Measurements from ENCODE around the gene CHMP4A. TPM values are rescaled to one million over a fixed set of nuclear protein-coding genes. Genes with fewer than 3 reads are reported as not detected.
A peak's percentile ranks its signal among the peaks of the same experiment; 100 is the strongest.

The CHMP4A gene
- polyA plus RNA-seq, 1 donor (not counting 4 experiments of a cell fraction or from before 2014, with no cell fraction given): 54.5 TPM

GRCh38 chr14:24241829-24242443 is 28.6 kb upstream of the CHMP4A start:
- dilution Hi-C loops (cut with MboI; ENCODE audit: extremely low pct_ligation_motif_present, low sequenced_read_pairs): no loop called here
- peak overlapping the region; percentile 96 for H3K4me2 ChIP-seq (ENCODE audit: control insufficient read depth, extremely low read depth, insufficient read depth, low read depth, low read length)
- H3K9me3 ChIP-seq (ENCODE audit: control insufficient read depth, low read depth, low read length): no peaks in the 10 kb centered on the region
- no peak for TF ChIP-seq EZH2 (IDR thresholded peaks at IDR 0.05; ENCODE audit: low read length)
- TF ChIP-seq CTCF (optimal IDR thresholded peaks at IDR 0.05 in 1 of 3, IDR thresholded peaks at IDR 0.05 in 1 of 3, conservative IDR thresholded peaks at IDR 0.05 in 1 of 3; ENCODE audit: extremely low read depth in 1 of 3, insufficient read depth in 2 of 3, low read length in 3 of 3): peak in 2 of 3 experiments; percentile 15 to 62
- no peak for FAIRE-seq
- H3K9me1 ChIP-seq (ENCODE audit: control insufficient read depth, extremely low read depth, insufficient read depth, low read length): no peaks in the 10 kb centered on the region
- no peaks in the 10 kb centered on the region for H3K27me3 ChIP-seq (ENCODE audit: control insufficient read depth, extremely low read depth, insufficient read depth, low read length)
- H3K9ac ChIP-seq (ENCODE audit: control insufficient read depth, extremely low read depth, insufficient read depth, low read length): peak overlapping the region; percentile 88
- H2AFZ ChIP-seq (ENCODE audit: control insufficient read depth, low read length): peak overlapping the region; percentile 89
- peaks cover 14 to 39% of the 10 kb centered on the region in 2 experiments for H3K36me3 ChIP-seq (ENCODE audit: control insufficient read depth in 2 of 2, extremely low read depth in 1 of 2, insufficient read depth in 2 of 2, low read length in 2 of 2)
- peaks cover 19% of the 10 kb centered on the region for H3K79me2 ChIP-seq (ENCODE audit: control insufficient read depth, insufficient read depth, low read length)
- peak overlapping the region; percentile 97 for H3K27ac ChIP-seq (ENCODE audit: control insufficient read depth, insufficient read depth, low read length)
- DNase-seq (ENCODE audit: low read depth, low spot score): no peak
- peaks cover 44% of the 10 kb centered on the region for H3K4me1 ChIP-seq (ENCODE audit: control insufficient read depth, extremely low read depth, insufficient read depth, low read length)
- no peaks in the 10 kb centered on the region for H4K20me1 ChIP-seq (ENCODE audit: control insufficient read depth, extremely low read depth, insufficient read depth, low read length)
- H3K4me3 ChIP-seq (ENCODE audit: control insufficient read depth in 2 of 3, extremely low read depth in 1 of 3, insufficient read depth in 2 of 3, low read depth in 1 of 3, low read length in 3 of 3): peak overlapping the region; percentile 60 to 92 (median 91)

GRCh38 chr14:24240110-24240918 is 27.0 kb upstream of the CHMP4A start:
- no peaks in the 10 kb centered on the region for H3K9me1 ChIP-seq (ENCODE audit: control insufficient read depth, extremely low read depth, insufficient read depth, low read length)
- peaks cover 44% of the 10 kb centered on the region for H3K4me1 ChIP-seq (ENCODE audit: control insufficient read depth, extremely low read depth, insufficient read depth, low read length)
- H3K9ac ChIP-seq (ENCODE audit: control insufficient read depth, extremely low read depth, insufficient read depth, low read length): no peak overlapping the region
- DNase-seq (ENCODE audit: low read depth, low spot score): no peak
- peak overlapping the region in 2 of 3 experiments; percentile 9 to 60 for H3K4me3 ChIP-seq (ENCODE audit: control insufficient read depth in 2 of 3, extremely low read depth in 1 of 3, insufficient read depth in 2 of 3, low read depth in 1 of 3, low read length in 3 of 3)
- no peak overlapping the region for H2AFZ ChIP-seq (ENCODE audit: control insufficient read depth, low read length)
- H3K79me2 ChIP-seq (ENCODE audit: control insufficient read depth, insufficient read depth, low read length): peaks cover 19% of the 10 kb centered on the region
- H3K27ac ChIP-seq (ENCODE audit: control insufficient read depth, insufficient read depth, low read length): no peak overlapping the region
- no peaks in the 10 kb centered on the region for H4K20me1 ChIP-seq (ENCODE audit: control insufficient read depth, extremely low read depth, insufficient read depth, low read length)
- peak overlapping the region; percentile 96 for H3K4me2 ChIP-seq (ENCODE audit: control insufficient read depth, extremely low read depth, insufficient read depth, low read depth, low read length)
- no peaks in the 10 kb centered on the region for H3K9me3 ChIP-seq (ENCODE audit: control insufficient read depth, low read depth, low read length)
- no peaks in the 10 kb centered on the region for H3K27me3 ChIP-seq (ENCODE audit: control insufficient read depth, extremely low read depth, insufficient read depth, low read length)
- FAIRE-seq: no peak
- H3K36me3 ChIP-seq (ENCODE audit: control insufficient read depth in 2 of 2, extremely low read depth in 1 of 2, insufficient read depth in 2 of 2, low read length in 2 of 2): peaks cover 25 to 50% of the 10 kb centered on the region in 2 experiments
- TF ChIP-seq CTCF (optimal IDR thresholded peaks at IDR 0.05 in 1 of 3, IDR thresholded peaks at IDR 0.05 in 1 of 3, conservative IDR thresholded peaks at IDR 0.05 in 1 of 3; ENCODE audit: extremely low read depth in 1 of 3, insufficient read depth in 2 of 3, low read length in 3 of 3) (no peak), EZH2 (IDR thresholded peaks at IDR 0.05; ENCODE audit: low read length) (no peak)
- dilution Hi-C loops (cut with MboI; ENCODE audit: extremely low pct_ligation_motif_present, low sequenced_read_pairs): no loop called here

Measured in keratinocyte (primary cell).